HepG2 (cell line): ENCODE measurements around the gene KANK4. TPM values are rescaled to one million over a fixed set of nuclear protein-coding genes. Genes with fewer than 3 reads are reported as not detected.

ENCODE experiments used
- AGO2 ChIP-seq: fragments of 200-400 bp; formaldehyde crosslinking; optimal IDR thresholded peaks from 2 replicates; pipeline ENCODE3; 2017; ENCODE audit warnings: mild to moderate bottlenecking, low read depth, low read length, moderate library complexity
- CHD4 ChIP-seq: fragments of 200-600 bp; sonication (generic); IDR thresholded peaks from 2 replicates; pipeline ENCODE4 v1.7.0; 2017; ENCODE audit warnings: mild to moderate bottlenecking, low read length, borderline replicate concordance
- HMG20B ChIP-seq: conservative IDR thresholded peaks from 2 replicates; pipeline ENCODE4 v1.6.1; 2016; ENCODE audit warnings: missing genetic modification reagents, missing compliant biosample characterization
- NCOA2 ChIP-seq: sonication (generic); formaldehyde crosslinking; IDR thresholded peaks from 2 replicates; pipeline ENCODE4 v1.8.0; 2022; ENCODE audit warnings: inconsistent platforms
- RAD21 ChIP-seq: fragments of 450-650 bp; formaldehyde crosslinking; IDR thresholded peaks from 2 replicates; pipeline ENCODE4 v1.5.0; 2020; ENCODE audit warnings: mild to moderate bottlenecking
- SALL1 ChIP-seq: sonication (generic); formaldehyde crosslinking; IDR thresholded peaks from 2 replicates; pipeline ENCODE4 v1.8.0; 2022; ENCODE audit warnings: mild to moderate bottlenecking, missing genetic modification reagents
- SALL2 ChIP-seq: sonication (generic); formaldehyde crosslinking; IDR thresholded peaks from 2 replicates; pipeline ENCODE4 v1.8.1; 2023; ENCODE audit warnings: mild to moderate bottlenecking, missing genetic modification reagents, inconsistent platforms
- SATB2 ChIP-seq: sonication (generic); formaldehyde crosslinking; IDR thresholded peaks from 2 replicates; pipeline ENCODE4 v1.5.0; 2020; ENCODE audit warnings: missing genetic modification reagents
- SKIL ChIP-seq: sonication (generic); formaldehyde crosslinking; IDR thresholded peaks from 2 replicates; pipeline ENCODE4 v1.8.0; 2022; ENCODE audit warnings: missing genetic modification reagents, mild to moderate bottlenecking, moderate library complexity, borderline replicate concordance
- SMAD3 ChIP-seq: sonication (generic); formaldehyde crosslinking; IDR thresholded peaks from 2 replicates; pipeline ENCODE4 v1.4.0; 2020; ENCODE audit warnings: missing genetic modification reagents
- TFE3 ChIP-seq: IDR thresholded peaks from 2 replicates; pipeline ENCODE4 v1.6.1; 2016
- ZHX1 ChIP-seq: sonication (generic); formaldehyde crosslinking; IDR thresholded peaks from 2 replicates; pipeline ENCODE4 v1.8.1; 2022; ENCODE audit warnings: low read depth, mild to moderate bottlenecking, missing genetic modification reagents
- ZMAT5 ChIP-seq: sonication (generic); formaldehyde crosslinking; IDR thresholded peaks from 2 replicates; pipeline ENCODE4 v1.5.0; 2020; ENCODE audit warnings: mild to moderate bottlenecking, low read depth, missing genetic modification reagents, borderline replicate concordance
- ZNF20 ChIP-seq: sonication (generic); formaldehyde crosslinking; IDR thresholded peaks from 2 replicates; pipeline ENCODE4 v1.4.0; 2020; ENCODE audit warnings: mild to moderate bottlenecking, moderate library complexity, missing genetic modification reagents
- ZNF224 ChIP-seq: sonication (generic); formaldehyde crosslinking; IDR thresholded peaks from 2 replicates; pipeline ENCODE4 v1.5.0; 2020; ENCODE audit warnings: mild to moderate bottlenecking, missing genetic modification reagents
- ZNF350 ChIP-seq: sonication (generic); formaldehyde crosslinking; IDR thresholded peaks from 2 replicates; pipeline ENCODE4 v1.4.0; 2020; ENCODE audit warnings: mild to moderate bottlenecking, low read depth, missing genetic modification reagents, borderline replicate concordance
- ZNF503 ChIP-seq: sonication (generic); formaldehyde crosslinking; IDR thresholded peaks from 2 replicates; pipeline ENCODE4 v1.4.0; 2020; ENCODE audit warnings: missing genetic modification reagents
- ZNF780A ChIP-seq: sonication (generic); formaldehyde crosslinking; IDR thresholded peaks from 2 replicates; pipeline ENCODE4 v1.8.0; 2022; ENCODE audit warnings: mild to moderate bottlenecking, missing genetic modification reagents, moderate library complexity
- ZNF800 ChIP-seq: sonication (generic); formaldehyde crosslinking; IDR thresholded peaks from 2 replicates; pipeline ENCODE4 v1.4.0; 2020; ENCODE audit warnings: missing genetic modification reagents
- polyA plus RNA-seq, 8 experiments: library from polyadenylated mRNA; depleted of rRNA in 3 of 8; stranded (reverse) in 7 of 8; unstranded in 1 of 8; fragments of >200 nt; fragmentation: Illumina TruSeq in 4 of 8; extraction: Trizol in 4 of 8; gene quantifications; 2 replicates each; pipeline versions ENCODE4 v1.2.1 to v1.2.3, GENCODE V29; 2011 to 2016; ENCODE audit warnings: low read depth in 4 of 8, missing spikeins in 1 of 8, mixed read lengths in 1 of 8; ENCODE audit not compliant: insufficient read depth in 1 of 8
- total RNA-seq, 5 experiments: library from RNA; depleted of rRNA; stranded (reverse); fragments of >200 nt; fragmentation: Illumina TruSeq; extraction: Trizol; gene quantifications; 2 replicates each; pipeline ENCODE4 v1.2.3, GENCODE V29; 2016; ENCODE audit warnings: low read depth in 1 of 5

The KANK4 gene
- total and polyA plus RNA-seq, 2 of the 13 experiments (the other 11 are each of a cell fraction or from before 2014, with no cell fraction given), result 16.1 to 25.7 TPM

GRCh38 chr1:62237950-62238374 is 81.3 kb downstream of the KANK4 start (continued):
- TF ChIP-seq ZNF800 (CRISPR knock-in tag) (no peak), ZNF224 (no peak), HMG20B (peak; percentile 83), ZMAT5 (CRISPR knock-in tag) (no peak), ZNF503 (CRISPR knock-in tag) (peak; percentile 91), SKIL (CRISPR knock-in tag) (peak; percentile 73; the same call in 1 of the 2 replicates), CHD4 (peak; percentile 45; the same call in 1 of the 2 replicates), NCOA2 (CRISPR knock-in tag) (peak; percentile 97), SALL1 (CRISPR knock-in tag) (peak; percentile 94), ZNF780A (no peak), ZNF20 (CRISPR knock-in tag) (no peak), SALL2 (CRISPR knock-in tag) (no peak), SMAD3 (CRISPR knock-in tag) (no peak), RAD21 (CRISPR knock-in tag) (0 out of 2 replicates have a peak, but pooled peaks have one; percentile 22), ZNF350 (CRISPR knock-in tag) (no peak), SATB2 (0 out of 2 replicates have a peak, but pooled peaks have one; percentile 21), TFE3 (peak; percentile 79; the same call in 1 of the 2 replicates), AGO2 (no peak), ZHX1 (CRISPR knock-in tag) (no peak)
